SIG-M5 treated with dmso at 0.1 percent for 504 hours (cell line): Measurements from ENCODE around the gene RHEB.

Source experiments
- DNase-seq: peaks from one replicate; lab custom pipeline; 2025; ENCODE audit not compliant: unreplicated experiment; lab: John Stamatoyannopoulos, UW

Gene RHEB

GRCh38 chr7:151529842-151530241 lies 10.1 kb upstream of the RHEB start:
- DNase-seq = no peak

DNA sequence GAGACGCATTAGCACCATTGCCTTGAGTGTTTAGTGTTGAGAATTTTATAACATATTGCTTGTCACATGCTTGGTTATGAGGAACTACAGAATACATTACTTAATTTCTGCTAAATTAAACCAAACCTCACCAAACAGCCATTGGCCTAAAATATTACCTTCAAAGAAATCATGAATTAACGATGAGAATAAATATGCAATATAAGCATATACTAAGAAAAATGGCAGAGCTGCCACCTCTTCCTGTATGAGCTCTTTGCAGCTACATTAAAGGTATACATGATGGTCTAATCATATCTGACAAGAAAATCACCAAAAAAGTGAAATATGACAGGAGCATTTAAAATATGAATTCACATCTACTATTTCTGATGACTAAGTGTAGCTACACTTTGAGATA lies 5.2 kb upstream of the RHEB start:
- DNase-seq = no peak

- no peak for DNase-seq
Observed at GRCh38 chr7:151524331-151524730, 4.6 kb upstream of the RHEB start.

- DNase-seq = no peak
Observed at GRCh38 chr7:151520419-151521261, 945 bp upstream of the RHEB start.

DNA sequence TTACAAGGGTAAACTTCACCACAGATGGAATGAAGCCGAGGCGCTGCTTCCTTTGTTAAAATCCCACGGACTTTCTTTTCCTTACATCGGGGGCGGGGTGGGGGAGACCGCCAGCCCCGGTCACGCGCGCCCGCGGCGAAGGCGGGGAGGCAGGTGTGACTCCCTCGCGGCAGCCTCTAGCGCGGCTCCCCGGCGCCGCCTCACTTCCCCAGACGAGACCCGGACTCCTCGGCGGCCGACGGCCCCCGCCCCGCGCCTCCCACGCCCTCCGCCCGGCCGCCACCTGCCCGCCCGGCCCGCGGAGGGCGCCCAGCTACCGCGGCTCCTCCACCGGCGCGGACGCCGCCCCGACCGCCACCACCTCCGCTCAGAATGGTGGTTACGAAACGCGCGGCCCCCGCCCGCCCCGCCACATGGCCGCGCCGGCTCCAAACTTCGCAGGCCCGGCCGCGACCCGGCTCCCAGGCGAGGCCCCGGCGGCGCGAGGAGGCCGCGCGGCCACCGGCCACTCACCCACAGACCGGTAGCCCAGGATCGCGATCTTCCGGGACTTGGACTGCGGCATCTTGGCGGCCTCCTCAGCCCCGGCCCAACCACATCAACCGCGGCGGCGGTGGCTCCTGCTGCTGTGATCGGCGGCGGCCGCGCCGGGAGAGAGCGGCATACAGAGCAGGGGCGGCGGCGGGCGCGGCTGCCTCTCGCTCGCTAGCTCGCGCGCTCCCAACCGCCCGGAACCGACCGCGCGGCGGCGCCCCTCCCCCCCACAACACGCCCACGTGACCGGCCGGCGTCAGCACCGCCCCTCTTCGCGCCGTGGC lies 539 bp downstream of the RHEB start:
- DNase-seq = peak; percentile 19

- peak; percentile 57 for DNase-seq
Observed at GRCh38 chr7:151518105-151518946, 1.4 kb downstream of the RHEB start.

GRCh38 chr7:151517601-151518104 lies 2.0 kb downstream of the RHEB start:
- DNase-seq = no peak

DNA sequence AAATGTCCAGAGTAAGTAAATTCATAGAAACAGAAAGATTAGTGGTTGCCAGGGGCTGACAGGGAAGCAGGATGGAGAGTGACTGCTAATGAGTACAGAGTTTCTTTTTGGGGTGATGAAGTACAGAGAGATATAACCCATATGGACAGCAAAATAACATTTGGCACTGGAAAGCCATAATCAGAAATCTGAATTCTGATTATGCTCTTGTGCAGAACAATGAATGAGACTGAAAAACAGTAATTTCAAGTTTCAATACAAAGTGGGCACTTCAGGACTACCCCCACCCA lies 4.5 kb downstream of the RHEB start:
- DNase-seq = no peak

- DNase-seq = no peak
Observed at GRCh38 chr7:151514461-151515275, 5.0 kb downstream of the RHEB start.

DNA sequence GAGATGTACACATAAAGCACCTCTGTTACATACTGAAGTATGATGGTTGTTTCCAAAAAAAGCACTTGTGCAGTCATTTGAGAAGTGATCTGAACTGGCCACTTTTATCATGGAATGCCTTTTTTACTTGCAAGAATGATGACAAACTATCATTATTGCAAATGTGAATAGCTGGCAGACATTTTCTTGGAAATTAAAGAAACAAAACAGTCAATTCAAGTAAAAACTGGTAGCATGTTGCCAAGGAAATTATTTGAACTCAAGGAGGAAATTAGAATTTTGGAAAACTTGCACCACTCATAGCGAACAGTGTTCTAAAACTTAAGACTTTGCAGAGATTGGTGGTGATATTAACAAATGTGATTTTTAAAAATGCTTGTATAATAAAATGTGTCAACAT lies 6.6 kb downstream of the RHEB start:
- no peak for DNase-seq

DNA sequence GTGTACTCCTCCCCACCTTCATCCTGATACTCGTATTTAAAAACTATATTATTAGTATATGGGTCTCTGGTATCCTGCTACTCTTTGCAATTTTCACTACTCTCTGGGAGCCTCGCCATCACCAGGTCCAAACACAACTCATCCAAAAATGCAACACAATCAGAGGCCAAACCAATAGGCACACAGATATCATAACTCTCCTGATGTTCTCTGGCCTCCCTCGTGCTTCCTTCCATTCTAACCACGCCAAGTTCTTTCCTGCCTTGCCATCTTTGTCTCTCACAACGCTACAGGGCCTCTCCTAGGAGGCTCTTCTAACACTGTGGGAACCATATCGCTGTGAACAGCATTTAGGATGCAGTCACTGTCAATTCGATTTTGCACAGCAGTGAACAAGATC lies 7.3 kb downstream of the RHEB start:
- DNase-seq = no peak

DNA sequence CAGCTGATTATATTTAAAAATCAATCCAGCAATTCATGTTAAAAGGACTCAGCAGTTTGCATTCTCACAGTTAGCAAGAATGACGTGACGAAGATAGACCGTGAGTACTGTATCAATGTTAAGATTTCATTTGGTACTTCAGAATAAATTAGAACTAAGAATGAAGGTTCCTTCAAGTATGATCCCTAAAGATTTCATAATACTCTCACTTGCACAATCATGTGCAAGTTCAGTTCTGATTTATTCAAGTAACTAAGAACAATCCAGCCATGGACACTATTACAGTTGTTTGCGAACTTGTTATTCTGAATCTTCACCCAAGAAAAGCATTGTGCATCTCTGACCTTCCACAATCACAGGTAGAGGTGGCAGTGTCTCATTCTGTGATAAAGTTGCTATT lies 7.7 kb downstream of the RHEB start:
- no peak for DNase-seq

- no peak for DNase-seq
Observed at GRCh38 chr7:151511270-151511669, 8.4 kb downstream of the RHEB start.

GRCh38 chr7:151509670-151510333 lies 9.9 kb downstream of the RHEB start:
- no peak for DNase-seq

DNA sequence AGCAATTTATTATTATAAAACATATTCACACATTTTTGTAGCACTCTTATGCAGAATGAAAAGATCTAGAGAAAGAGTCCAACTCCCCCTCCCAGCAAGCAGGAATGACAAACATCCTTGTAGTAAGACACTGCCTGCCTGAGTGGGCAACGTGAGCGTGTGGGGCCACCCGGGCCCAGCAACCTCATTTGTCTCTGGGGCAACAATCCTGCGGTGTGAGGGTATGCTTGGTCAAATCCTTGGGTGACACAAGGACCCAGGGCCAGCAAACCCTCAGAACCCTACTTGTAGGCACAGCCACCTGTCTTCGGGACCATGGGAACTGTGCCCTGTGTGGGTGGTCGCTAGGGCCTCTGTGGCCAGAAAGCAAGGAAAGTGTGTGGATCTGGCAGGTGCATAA lies 10.7 kb downstream of the RHEB start:
- DNase-seq = no peak

- DNase-seq = no peak
Observed at GRCh38 chr7:151507806-151508205, 11.9 kb downstream of the RHEB start.

- no peak for DNase-seq
Observed at GRCh38 chr7:151506901-151507382, 12.8 kb downstream of the RHEB start.

- DNase-seq = no peak
Observed at GRCh38 chr7:151505836-151506468, 13.7 kb downstream of the RHEB start.

DNA sequence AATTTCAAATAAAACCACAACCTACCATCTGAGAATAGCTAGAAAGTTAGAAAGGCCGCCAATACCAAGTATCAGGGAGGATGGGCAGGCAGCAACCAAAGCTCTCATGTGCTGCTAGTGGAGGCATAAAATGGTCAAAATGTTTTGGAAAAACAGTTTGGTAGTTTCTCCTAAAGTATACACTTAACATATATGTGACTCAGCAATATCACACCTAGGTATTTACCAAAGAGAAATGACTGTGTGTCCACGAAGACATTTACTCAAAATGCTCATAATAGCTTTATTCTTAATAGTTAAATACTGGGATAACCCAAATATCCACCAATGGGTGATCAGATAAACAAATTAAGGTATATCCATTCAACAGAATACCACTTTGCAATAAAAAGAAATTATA lies 14.3 kb downstream of the RHEB start:
- DNase-seq = no peak
